Stimulated activated memory B cell treated with anti-CD40 and anti-IgM and Interleukin-4, amounts not matched to agents 10 μg/mL and 1 μg/mL and 100 μg/mL, for 72 hours (primary cell): ENCODE results near the gene TMEM192.
A peak's percentile ranks its signal among the peaks of the same experiment; 100 is the strongest.
"Not testable (repeated sequence)": the region's sequence is repeated elsewhere in the genome, so short reads cannot be mapped to it uniquely, and the experiment has no call there.

ENCODE experiments used
- ATAC-seq: fragments of 150-1000 bp; cut with Tn5 transposase; 2 replicates; pipeline ENCODE4 v1.10.0; 2021
- H3K27ac Mint-ChIP-seq: one replicate; pipeline ENCODE4 v1.8.0; 2022; ENCODE audit warnings: mild to moderate bottlenecking, mixed read lengths
- H3K27me3 Mint-ChIP-seq: one replicate; pipeline ENCODE4 v1.8.0; 2022; ENCODE audit warnings: mixed read lengths
- H3K36me3 Mint-ChIP-seq: one replicate; pipeline ENCODE4 v1.8.0; 2022; ENCODE audit warnings: mixed read lengths
- H3K4me1 Mint-ChIP-seq: one replicate; pipeline ENCODE4 v1.8.0; 2022; ENCODE audit warnings: mixed read lengths
- H3K4me3 Mint-ChIP-seq: one replicate; pipeline ENCODE4 v1.8.0; 2022; ENCODE audit warnings: mild to moderate bottlenecking, moderate library complexity, mixed read lengths
- H3K9me3 Mint-ChIP-seq: one replicate; pipeline ENCODE4 v1.8.0; 2022; ENCODE audit warnings: mixed read lengths

Gene TMEM192

DNA sequence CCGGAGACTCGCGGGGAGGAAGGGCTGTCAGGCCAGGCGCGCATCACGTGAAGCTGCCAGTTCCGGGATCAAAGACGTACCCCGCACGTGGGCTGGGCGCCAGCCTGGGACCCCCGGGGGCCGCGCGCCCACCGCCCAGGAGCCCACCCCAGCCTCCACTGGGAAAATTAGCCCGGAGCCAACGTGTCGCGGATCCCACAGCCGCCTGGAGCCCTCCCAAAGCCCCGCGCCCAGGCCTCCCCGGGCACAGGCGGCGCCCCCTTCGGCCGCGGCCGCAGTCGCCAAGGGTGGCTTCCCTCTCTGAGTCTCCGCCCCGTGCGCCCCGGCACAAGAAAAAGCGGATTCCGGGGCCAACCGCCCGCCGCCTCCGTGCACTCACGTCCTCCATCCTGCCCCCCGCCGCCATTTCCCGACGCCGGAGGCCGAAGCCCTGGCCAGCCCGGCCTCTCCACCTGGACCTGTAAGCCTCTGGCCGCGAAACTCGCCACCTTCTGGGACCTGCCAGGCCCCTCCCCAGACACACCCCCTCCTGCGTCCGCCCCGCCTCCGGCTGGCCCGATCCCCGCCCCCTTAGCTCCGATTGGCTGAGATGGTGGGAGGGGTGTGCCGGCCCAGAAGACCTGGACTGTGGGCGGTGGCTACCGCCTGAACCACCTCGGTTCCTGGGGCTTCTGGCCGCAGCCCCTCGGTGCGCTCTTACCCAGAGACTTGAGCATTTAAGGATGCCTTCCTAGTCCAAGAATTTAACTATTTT, at the start of gene TMEM192:
Gene TMEM192 (minus strand): TSS at position 493 of the 754 bp plus-strand sequence. CDS start 87 bp downstream, at position 406.
- Mint-ChIP-seq H3K4me1 (peaks cover 31% of the 10 kb centered on the region), H3K4me3 (peak within 1 kb of the TSS; percentile 99), H3K27me3 (peaks cover 12% of the 10 kb centered on the region), H3K36me3 (peaks cover 13% of the 10 kb centered on the region), H3K27ac (peak within 1 kb of the TSS; percentile 92), H3K9me3 (no peaks in the 10 kb centered on the region)
- peak; percentile 99 for ATAC-seq

DNA sequence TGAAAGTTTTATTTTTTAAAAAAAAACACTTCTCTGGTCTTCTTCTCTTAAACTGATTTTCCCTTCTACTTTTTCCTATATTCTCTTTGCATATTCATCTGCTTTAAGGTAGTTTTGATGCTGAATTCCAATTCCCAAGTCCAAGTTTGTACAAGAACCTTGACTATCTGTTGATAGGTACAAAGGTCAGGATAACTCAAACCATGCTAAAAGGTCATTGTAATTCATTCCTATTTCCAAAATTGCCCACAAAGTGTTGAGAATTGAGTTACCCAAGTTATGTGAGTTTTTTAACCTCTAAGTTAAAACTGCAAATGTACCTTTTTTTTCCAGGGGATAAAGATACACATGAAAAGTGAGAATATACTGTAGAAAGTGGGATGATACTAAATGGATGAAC, 46.1 kb upstream of the TMEM192 start:
- H3K27me3 Mint-ChIP-seq, result peaks cover 39% of the 10 kb centered on the region
- H3K27ac Mint-ChIP-seq, result no peak overlapping the region
- H3K36me3 Mint-ChIP-seq, result no peaks in the 10 kb centered on the region
- no peaks in the 10 kb centered on the region for H3K4me1 Mint-ChIP-seq
- no peak overlapping the region for H3K4me3 Mint-ChIP-seq
- H3K9me3 Mint-ChIP-seq, result peaks cover 7% of the 10 kb centered on the region
- ATAC-seq, result no peak

DNA sequence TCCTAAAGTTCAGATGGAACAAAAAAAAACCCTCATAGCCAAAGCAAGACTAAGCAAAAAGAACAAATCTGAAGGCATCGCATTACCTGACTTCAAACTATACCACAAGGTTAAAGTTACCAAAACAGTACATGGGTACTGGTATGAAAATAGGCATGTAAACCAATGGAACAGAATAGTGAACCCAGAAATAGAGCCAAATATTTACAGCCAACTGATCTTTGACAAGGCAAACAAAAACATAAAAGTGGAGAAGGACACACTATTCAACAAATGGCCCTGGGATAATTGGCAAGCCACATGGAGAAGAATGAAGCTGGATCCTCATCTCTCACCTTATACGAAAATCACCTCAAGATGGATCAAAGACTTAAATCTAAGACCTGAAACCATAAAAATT, 44.2 kb upstream of the TMEM192 start:
- no peak for ATAC-seq
- Mint-ChIP-seq H3K4me3 (no peak overlapping the region), H3K4me1 (no peaks in the 10 kb centered on the region), H3K36me3 (no peaks in the 10 kb centered on the region), H3K27ac (no peak overlapping the region), H3K27me3 (peaks cover 45% of the 10 kb centered on the region), H3K9me3 (peaks cover 7% of the 10 kb centered on the region)

DNA sequence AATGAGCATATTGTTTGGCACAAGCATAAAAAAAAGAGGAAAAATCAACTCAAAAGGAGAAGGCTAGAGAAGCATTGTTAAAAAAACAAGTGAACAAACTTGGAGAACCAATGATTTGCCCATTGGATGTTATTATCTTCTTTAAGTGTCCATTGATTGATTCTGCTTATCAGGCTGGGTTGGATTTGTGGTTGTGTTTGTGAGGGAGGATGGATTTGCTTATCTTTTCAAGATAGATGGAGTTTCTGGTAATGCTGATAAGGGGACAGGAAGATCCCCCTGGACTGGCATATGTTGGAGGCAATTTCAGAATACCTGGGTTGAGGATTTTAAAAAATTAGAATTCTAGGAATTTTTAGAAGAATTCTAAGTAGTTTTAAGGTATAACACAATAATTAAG, 41.8 kb upstream of the TMEM192 start:
- no peak overlapping the region for H3K27ac Mint-ChIP-seq
- no peaks in the 10 kb centered on the region for H3K36me3 Mint-ChIP-seq
- H3K9me3 Mint-ChIP-seq, result peaks cover 7% of the 10 kb centered on the region
- peaks cover 58% of the 10 kb centered on the region for H3K27me3 Mint-ChIP-seq
- no peak for ATAC-seq
- no peaks in the 10 kb centered on the region for H3K4me1 Mint-ChIP-seq
- H3K4me3 Mint-ChIP-seq, result no peak overlapping the region

DNA sequence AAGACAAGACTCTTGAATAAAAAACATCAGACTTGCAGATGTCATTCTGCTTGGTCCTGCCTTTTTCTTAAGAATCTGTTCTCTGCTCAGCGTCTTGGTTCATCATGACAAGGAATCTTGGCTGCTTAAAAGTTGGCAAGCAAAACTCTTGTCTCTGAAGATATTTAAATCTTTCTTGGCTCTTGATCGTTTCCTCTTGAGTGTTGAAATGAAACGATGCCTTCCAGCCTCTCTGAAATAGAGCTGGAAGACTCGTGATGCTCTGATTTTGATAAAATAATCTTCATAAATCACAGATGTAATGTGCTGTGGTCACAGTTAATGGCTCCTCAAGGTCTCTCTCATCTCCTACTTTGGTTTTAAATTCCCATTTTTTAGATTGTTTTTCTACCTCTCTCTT, 39.9 kb upstream of the TMEM192 start:
- H3K27ac Mint-ChIP-seq, result no peak overlapping the region
- peaks cover 58% of the 10 kb centered on the region for H3K27me3 Mint-ChIP-seq
- no peaks in the 10 kb centered on the region for H3K36me3 Mint-ChIP-seq
- no peak overlapping the region for H3K4me3 Mint-ChIP-seq
- no peaks in the 10 kb centered on the region for H3K4me1 Mint-ChIP-seq
- peaks cover 4% of the 10 kb centered on the region for H3K9me3 Mint-ChIP-seq
- no peak for ATAC-seq

GRCh38 chr4:165151734-165152133, 39.1 kb upstream of the TMEM192 start:
- H3K4me1 Mint-ChIP-seq, result no peaks in the 10 kb centered on the region
- H3K4me3 Mint-ChIP-seq, result no peak overlapping the region
- H3K27ac Mint-ChIP-seq, result no peak overlapping the region
- no peak for ATAC-seq
- H3K36me3 Mint-ChIP-seq, result no peaks in the 10 kb centered on the region
- H3K9me3 Mint-ChIP-seq, result no peaks in the 10 kb centered on the region
- H3K27me3 Mint-ChIP-seq, result peaks cover 53% of the 10 kb centered on the region

- Mint-ChIP-seq H3K27ac (no peak overlapping the region), H3K27me3 (peaks cover 44% of the 10 kb centered on the region), H3K4me1 (no peaks in the 10 kb centered on the region), H3K9me3 (no peaks in the 10 kb centered on the region), H3K4me3 (no peak overlapping the region), H3K36me3 (no peaks in the 10 kb centered on the region)
- no peak for ATAC-seq
Observed at GRCh38 chr4:165150545-165150944, 37.9 kb upstream of the TMEM192 start.

GRCh38 chr4:165138843-165139242, 26.2 kb upstream of the TMEM192 start:
- ATAC-seq, result no peak
- Mint-ChIP-seq H3K27me3 (no peaks in the 10 kb centered on the region), H3K4me1 (peaks cover 11% of the 10 kb centered on the region), H3K4me3 (no peak overlapping the region), H3K36me3 (no peaks in the 10 kb centered on the region), H3K27ac (no peak overlapping the region), H3K9me3 (peaks cover 4% of the 10 kb centered on the region)

- ATAC-seq, result no peak
- peaks cover 27% of the 10 kb centered on the region for H3K4me1 Mint-ChIP-seq
- H3K27ac Mint-ChIP-seq, result no peak overlapping the region
- no peaks in the 10 kb centered on the region for H3K36me3 Mint-ChIP-seq
- H3K4me3 Mint-ChIP-seq, result no peak overlapping the region
- peaks cover 4% of the 10 kb centered on the region for H3K9me3 Mint-ChIP-seq
- no peaks in the 10 kb centered on the region for H3K27me3 Mint-ChIP-seq
Observed at GRCh38 chr4:165137205-165137604, 24.5 kb upstream of the TMEM192 start.

GRCh38 chr4:165136529-165136928, 23.9 kb upstream of the TMEM192 start:
- peaks cover 28% of the 10 kb centered on the region for H3K4me1 Mint-ChIP-seq
- H3K27ac Mint-ChIP-seq, result no peak overlapping the region
- H3K36me3 Mint-ChIP-seq, result no peaks in the 10 kb centered on the region
- no peak overlapping the region for H3K4me3 Mint-ChIP-seq
- H3K9me3 Mint-ChIP-seq, result peaks cover 4% of the 10 kb centered on the region
- no peaks in the 10 kb centered on the region for H3K27me3 Mint-ChIP-seq
- ATAC-seq, result no peak

DNA sequence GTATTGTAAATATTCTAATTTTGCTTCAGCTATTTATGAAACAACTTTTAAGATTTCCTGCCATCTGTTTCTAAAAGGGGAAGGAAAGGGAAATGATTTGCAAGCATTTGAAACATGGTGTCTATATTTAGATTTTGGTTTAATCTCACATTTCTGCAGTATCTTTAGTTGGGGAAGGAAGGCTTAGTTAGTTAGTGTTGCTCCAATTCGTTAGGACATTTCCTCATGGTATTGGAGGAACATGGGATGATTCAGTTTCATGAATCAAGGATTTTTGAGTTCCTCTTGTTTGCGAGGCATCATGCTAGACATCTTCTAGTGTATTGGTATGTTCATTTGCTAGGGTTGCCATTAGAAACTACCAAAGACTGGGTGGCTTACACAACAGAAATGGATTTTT, 20.5 kb upstream of the TMEM192 start:
- peak overlapping the region; percentile 2 for H3K27ac Mint-ChIP-seq
- ATAC-seq, result no peak
- peaks cover 4% of the 10 kb centered on the region for H3K9me3 Mint-ChIP-seq
- no peaks in the 10 kb centered on the region for H3K27me3 Mint-ChIP-seq
- no peaks in the 10 kb centered on the region for H3K36me3 Mint-ChIP-seq
- no peak overlapping the region for H3K4me3 Mint-ChIP-seq
- H3K4me1 Mint-ChIP-seq, result peaks cover 35% of the 10 kb centered on the region

DNA sequence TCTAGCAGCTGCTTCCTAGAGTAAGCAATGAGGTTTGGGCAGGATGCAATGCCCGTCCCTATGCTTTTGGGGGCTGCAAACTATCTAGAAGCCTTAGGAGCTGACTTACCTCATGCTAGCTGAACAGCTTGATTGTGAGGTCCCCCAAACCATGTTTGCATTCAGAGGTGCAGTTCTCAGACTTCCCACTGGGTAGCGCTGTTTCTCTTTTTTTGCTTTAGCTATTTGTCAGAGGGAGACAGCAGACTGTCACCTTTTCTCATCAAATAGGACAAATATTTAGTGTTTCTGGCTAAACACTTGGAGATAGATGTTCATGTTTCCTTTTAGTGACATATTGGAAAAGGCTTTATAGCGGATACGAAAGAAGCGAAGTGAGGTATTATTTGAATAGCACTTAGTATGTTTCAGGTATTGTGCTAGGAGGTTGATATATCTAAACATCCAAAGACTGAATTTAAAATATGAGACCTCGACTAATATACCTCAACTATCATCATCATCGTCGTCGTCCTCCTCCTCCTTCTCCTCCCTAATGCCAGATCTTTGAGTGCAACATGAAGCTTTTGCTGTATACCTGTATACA, 18.7 kb upstream of the TMEM192 start:
- no peak overlapping the region for H3K27ac Mint-ChIP-seq
- ATAC-seq, result peak; percentile 79
- peaks cover 35% of the 10 kb centered on the region for H3K4me1 Mint-ChIP-seq
- H3K36me3 Mint-ChIP-seq, result no peaks in the 10 kb centered on the region
- H3K4me3 Mint-ChIP-seq, result no peak overlapping the region
- H3K27me3 Mint-ChIP-seq, result no peaks in the 10 kb centered on the region
- no peaks in the 10 kb centered on the region for H3K9me3 Mint-ChIP-seq

DNA sequence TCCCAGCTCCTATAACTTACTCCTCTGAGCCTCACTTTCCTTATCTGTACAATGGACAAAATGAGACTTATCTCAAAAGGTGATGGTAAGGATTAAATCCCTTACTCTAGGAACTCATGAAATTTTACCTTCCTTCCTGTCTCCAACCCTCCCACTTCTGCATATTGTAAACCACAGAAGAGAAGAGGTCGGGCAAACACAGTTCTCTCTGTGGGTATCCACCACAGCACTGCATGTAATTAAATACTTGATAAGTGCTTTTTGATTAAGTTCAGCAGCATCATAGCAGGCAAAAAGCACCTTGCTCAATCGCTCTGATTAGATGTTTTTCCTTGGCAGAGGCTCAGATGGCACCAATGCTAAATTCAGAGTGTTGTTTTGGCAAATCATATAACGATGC, 17.3 kb upstream of the TMEM192 start:
- H3K9me3 Mint-ChIP-seq, result no peaks in the 10 kb centered on the region

GRCh38 chr4:165125869-165126499, 13.3 kb upstream of the TMEM192 start:
- not testable (repeated sequence) for H3K27me3 Mint-ChIP-seq, ATAC-seq, H3K36me3 Mint-ChIP-seq, H3K27ac Mint-ChIP-seq, H3K9me3 Mint-ChIP-seq, H3K4me3 Mint-ChIP-seq, H3K4me1 Mint-ChIP-seq

More for the DNA sequence above, 17.3 kb upstream of the TMEM192 start:
- no peak overlapping the region for H3K27ac Mint-ChIP-seq
- H3K27me3 Mint-ChIP-seq, result no peaks in the 10 kb centered on the region
- no peaks in the 10 kb centered on the region for H3K36me3 Mint-ChIP-seq
- H3K4me1 Mint-ChIP-seq, result peaks cover 33% of the 10 kb centered on the region
- no peak for ATAC-seq
- H3K4me3 Mint-ChIP-seq, result no peak overlapping the region

DNA sequence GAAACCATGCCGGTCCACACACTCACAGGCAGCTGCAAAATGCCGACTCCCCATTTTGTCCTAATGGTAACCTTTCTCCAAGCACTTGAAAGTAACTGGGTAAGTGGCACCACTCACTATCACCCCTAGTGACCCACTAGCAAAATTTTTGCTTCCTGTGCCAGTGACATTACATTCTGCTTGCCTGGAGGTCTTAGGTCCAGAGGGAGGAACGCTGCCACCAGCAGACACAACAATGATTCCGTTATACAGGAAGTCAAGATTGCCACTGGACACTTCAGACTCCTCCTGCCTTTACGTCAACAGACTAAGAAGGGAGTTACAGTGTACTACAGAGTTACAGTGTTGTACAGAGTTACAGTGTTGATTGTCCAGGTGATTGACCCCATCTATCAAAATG, 11.8 kb upstream of the TMEM192 start:
- Mint-ChIP-seq H3K4me3 (no peak overlapping the region), H3K27me3 (peaks cover 9% of the 10 kb centered on the region)
- ATAC-seq, result no peak

More for the DNA sequence above, 11.8 kb upstream of the TMEM192 start:
- Mint-ChIP-seq H3K4me1 (no peaks in the 10 kb centered on the region), H3K27ac (no peak overlapping the region), H3K9me3 (no peaks in the 10 kb centered on the region), H3K36me3 (no peaks in the 10 kb centered on the region)
